HG03108 (cell line): ENCODE results near the gene PUM1.
A peak's percentile ranks its signal among the peaks of the same experiment; 100 is the strongest.
"Not testable (repeated sequence)": the region's sequence is repeated elsewhere in the genome, so short reads cannot be mapped to it uniquely, and the experiment has no call there.

Experiments used
- ATAC-seq: cut with Tn5 transposase; IDR thresholded peaks from one replicate; pipeline ENCODE4 v1.9.1; 2021; ENCODE audit warnings: moderate library complexity; ENCODE audit not compliant: unreplicated experiment

PUM1 gene

GRCh38 chr1:30966690-30967369 is 98.7 kb downstream of the PUM1 start:
- no peak for ATAC-seq

DNA sequence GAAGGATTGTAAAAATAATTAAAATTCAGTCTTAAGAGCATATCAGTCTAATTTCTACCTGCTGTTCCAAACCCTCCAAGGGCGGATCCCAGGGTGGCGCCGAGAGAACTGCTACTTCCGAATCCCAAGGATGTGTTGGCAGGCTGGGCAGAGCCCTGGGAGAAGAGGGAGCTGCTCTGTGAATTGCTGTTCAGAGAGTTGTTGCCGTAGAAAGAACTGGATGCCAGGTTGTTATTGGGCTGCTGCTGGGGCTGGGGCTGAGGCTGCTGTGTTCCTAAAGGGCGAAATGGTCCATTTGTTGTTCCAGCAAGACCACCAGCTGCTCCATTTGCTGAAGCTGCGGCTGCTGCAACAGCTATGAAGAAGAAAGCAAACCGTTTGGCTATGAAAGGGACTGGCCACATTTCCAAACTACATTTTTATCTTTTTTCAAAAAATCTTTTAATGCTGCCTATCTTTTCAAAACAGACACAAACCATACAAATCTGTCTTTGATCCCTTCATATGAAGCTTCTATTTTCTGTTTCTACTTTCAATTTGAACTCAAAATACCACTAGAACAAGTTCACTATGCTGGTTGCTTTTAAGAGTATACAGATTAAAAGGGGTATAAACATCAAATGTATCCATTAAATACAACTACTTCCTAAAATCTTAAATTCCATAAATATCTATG is 99.5 kb downstream of the PUM1 start:
- no peak for ATAC-seq

DNA sequence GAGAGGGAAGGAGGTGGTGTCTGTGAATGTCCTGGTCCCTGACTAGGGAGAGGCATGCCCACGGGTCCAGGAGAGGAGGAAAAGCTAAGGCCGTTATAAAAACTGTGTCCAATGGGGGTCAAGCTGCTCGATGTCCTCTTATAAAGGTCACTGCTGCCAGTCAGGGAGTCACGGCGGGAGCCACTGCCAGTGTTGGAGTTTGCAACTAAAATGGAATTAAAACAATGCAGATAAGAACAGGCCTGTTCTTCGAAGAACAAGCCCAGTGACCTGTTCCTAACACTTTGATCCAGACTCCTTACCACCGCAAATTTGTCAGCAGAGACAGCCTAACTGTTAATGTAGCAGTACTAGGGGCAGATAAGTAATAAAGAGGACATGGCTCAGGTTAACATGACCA is 100.8 kb downstream of the PUM1 start:
- ATAC-seq: no peak

- peak; percentile 60 for ATAC-seq
These were observed 102.7 kb downstream of the PUM1 start for GRCh38 chr1:30962609-30963508.

DNA sequence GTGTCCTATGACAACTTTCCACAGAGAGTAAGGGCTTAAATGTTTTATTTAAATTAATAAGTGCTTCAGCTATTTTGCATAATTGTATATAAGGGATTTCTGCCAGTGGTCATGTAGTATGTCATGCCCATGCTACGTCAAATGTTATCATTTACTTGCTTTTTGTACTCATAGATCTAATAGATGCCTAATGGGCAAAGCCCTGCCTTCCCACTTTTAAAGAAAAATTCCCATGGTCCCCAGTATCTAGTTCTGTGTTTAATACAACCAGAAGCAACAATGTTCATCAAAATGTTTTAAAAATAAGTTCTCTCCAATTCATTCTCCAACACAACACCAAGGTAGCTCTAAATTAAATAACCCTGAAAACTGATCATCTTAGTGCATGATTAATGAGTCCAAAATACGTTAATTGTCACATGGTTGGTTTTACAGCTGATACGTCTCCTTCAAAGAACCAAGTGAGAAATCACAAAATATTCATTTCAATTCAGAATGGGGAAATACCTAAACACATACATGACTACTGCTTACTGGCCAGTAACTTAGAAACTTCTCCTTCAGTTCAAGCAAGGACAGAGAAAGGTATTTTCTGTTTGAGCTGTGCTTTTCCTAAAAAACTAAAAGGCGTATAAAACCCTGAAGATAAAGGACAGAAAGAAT is 107.8 kb downstream of the PUM1 start:
- ATAC-seq: no peak

DNA sequence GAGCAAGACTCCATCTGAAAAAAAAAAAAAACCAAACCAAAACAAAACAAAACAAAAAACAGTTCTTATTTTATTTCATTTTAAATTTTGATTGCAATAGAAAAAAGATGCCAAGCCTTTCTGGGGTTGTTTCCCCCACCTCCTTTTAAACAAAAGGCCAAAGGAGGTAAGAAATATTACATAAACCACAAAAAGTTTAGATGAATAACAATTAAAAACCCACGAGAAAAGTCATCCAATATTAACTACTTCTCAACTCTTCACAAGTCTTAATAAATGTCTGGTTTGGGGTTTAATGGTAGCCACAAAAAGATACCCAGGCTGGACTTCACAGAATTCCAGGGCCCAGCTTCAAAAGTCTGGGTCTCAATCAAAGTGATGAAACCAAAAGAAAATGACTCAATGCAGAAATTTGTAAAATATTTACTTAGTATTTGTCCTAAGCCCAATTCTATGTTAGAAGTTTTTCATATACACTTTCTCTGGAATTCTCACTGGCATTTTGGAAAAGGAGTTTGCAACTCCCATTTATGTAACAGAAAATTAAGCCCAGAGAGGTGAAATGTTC is 110.0 kb downstream of the PUM1 start:
- no peak for ATAC-seq

DNA sequence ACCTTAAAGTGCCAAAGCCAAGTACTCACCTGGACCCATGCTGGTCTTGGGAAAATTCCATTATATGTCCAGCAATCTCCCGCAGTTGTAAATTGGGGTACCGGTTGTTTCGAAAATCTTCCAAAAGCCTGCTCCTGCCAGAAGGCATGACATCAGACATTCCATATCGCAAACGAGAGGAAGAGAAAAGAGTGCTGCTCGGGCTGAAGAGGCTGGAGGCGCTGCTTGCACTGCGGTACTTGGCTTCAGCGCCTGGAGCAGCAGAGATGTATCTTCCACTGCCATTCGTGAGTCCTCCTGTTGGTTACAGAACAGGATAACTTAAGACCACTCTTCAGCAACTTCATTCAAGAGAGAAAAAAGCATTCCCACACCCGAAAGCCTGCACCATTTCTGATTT is 111.8 kb downstream of the PUM1 start:
- no peak for ATAC-seq

DNA sequence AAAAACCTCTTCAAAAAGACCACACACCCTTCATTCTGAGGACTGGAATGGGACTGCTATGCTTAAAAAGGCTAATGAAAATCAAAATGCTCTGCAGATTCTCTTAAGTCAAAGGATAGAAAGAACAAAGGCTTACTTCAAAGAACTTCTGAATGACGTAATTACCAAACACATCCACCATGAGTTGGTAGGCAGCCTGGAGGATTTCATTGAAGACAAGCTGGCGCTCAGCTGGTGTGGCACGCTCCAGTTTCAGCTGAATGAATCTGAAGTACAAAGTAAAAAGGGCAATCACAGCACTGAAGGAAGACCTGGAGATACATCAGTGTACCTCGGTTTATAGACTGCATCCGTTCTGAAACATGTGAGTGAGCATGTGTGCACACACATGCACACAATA is 113.4 kb downstream of the PUM1 start:
- ATAC-seq: no peak

DNA sequence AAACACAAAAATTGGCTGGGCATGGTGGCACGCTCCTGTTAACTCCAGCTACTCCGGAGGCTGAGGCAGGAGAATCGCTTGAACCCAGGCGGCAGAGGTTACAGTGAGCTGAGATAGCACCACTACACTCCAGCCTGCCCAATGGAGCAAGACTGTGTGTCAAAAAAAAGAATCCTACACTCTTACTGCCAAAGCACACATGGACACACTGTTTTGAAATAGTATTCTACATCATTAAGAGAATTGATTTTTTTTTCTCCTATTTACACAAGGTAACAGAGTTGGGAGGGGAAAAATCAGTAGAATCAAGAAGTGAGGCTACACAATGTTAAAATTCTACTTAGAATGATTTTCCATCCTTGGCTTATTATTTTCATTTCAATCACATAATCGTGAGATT is 114.8 kb downstream of the PUM1 start:
- ATAC-seq: no peak

- no peak for ATAC-seq
These were observed 115.5 kb downstream of the PUM1 start for GRCh38 chr1:30950053-30950452.

DNA sequence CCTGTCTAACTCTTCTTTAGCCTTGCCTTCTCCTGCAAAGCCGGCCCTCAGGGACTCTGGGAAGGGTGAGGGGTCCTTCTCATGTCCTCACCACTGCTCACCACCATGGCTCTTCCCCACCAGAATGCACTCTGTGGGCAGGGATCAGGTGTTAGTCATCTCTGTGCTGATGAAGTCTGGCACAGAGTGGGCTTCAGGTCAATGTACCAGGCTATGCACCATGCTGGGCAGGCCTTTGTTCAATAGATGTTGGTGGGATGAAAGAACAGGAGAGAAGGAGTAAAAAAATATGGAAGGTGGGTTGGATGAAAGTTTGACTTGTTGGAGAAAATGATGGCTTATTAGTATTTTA is 116.1 kb downstream of the PUM1 start:
- not testable (repeated sequence) for ATAC-seq

GRCh38 chr1:30948813-30949486 is 116.6 kb downstream of the PUM1 start:
- not testable (repeated sequence) for ATAC-seq

GRCh38 chr1:30948278-30948677 is 117.2 kb downstream of the PUM1 start:
- no peak for ATAC-seq

DNA sequence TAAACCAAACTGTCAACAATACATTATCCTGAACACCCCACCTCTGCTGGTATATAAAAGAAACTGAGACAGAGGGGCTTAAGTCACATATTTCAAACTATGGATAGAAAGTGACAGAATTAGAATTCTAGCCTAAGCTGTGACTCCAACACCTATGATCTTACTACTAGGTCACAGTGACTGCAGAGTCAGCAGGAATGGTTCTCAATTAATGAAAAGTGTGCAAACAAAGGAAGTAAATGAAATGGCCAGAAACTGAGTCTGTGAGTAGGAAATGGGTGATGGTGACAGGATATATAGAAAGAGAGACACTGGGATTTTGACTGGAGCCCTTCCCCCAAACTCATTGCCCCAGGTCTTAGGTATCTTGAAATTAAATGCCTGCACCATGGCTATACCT is 118.3 kb downstream of the PUM1 start:
- ATAC-seq: no peak

DNA sequence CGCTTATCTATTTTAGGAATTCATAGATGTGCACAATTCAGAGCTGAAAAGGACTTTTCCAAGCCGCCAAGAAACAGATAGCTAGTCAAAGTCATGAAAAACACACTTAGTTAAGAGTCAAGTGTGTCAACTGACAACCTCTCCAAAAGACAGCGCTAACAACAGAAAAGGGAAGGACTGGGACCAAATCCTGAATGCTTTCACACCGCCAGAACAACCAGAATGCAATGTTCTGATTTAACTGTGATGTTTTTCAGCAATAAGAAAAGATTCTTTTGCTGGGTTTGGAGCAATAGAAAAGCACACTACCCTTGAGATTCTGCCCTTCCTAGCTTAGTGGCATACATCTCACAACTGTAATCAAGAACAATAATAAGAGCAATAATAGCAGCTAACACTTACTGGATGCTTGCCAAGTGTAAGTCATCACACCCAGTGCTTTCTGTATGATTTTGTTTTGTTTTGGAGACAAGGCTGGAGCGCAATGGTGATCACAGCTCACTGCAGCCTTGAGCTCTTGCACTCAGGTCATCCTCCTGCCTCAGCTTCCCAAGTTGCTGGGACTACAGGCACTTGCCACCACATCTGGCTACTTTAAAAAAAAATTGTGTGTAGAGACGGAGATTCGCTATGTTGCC is 123.1 kb downstream of the PUM1 start:
- ATAC-seq: no peak

GRCh38 chr1:30940541-30940940 is 125.0 kb downstream of the PUM1 start:
- no peak for ATAC-seq

DNA sequence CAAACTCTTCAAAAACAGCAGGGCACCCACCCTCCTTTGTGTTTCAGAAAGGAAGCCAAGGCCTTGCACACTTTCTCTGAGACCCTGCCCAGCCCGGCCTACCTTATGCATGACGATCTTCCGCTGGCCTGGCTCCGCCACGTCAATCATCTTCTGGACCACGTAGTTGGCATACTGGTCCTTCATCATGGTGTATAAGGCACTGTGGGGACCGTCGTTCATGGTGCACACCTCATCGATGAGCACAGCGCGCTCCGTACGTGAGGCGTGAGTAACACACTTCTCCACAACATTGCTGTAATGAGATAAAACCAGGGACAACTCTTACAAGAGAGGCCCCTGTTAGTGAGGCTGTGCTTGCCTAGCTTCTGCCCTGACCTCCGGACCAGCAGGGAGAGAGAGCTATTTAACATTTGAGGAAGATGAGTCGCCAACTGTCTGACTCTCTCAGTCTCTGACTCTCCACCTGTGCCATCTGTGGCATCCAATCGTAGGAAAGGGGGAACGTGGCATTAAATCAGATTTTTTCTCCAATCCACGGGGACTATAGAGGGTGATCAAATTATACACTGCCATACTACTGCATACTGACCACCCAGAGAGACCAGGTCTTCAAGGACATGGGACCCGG is 128.9 kb downstream of the PUM1 start:
- no peak for ATAC-seq

DNA sequence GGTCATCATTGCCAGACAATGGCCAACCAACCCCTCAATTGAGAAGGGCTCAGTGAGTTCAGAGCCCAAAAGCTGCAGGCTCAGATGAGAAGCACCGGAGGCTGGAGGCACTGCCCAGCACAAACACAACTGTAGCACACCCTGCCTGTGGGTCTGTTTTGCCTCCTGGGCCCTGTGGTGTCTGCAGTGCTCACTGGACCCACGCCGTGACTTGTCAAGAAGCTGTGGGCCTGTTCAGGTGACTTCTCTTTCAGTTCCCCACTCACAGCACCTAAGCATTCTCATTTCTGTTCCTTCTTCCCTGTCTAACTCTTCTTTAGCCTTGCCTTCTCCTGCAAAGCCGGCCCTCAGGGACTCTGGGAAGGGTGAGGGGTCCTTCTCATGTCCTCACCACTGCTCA is 129.8 kb downstream of the PUM1 start:
- not testable (repeated sequence) for ATAC-seq

DNA sequence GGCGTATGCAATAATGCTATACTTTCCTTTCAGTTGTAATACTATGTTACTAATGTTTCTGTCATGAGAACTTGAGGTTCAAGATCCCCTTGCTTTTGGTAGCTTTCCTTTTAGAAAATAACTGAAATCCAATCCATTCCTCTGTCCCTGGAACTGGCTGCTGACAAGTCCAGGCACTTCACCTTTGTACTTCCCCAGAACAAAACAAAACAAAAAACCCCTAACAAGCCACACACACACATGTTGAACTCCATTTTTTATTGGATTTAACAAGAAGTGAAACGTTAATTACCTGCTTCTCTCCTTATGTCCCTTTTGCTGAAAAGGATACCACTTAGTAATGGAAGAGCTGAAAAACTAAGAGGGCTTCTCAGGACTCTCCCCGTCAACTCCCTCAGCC is 130.9 kb downstream of the PUM1 start:
- no peak for ATAC-seq

GRCh38 chr1:30933874-30934252 is 131.7 kb downstream of the PUM1 start:
- ATAC-seq: no peak
